Measurements from ENCODE around the gene LRBA.

The LRBA gene

GRCh38 chr4:150948710-150949109 is 66.4 kb downstream of the LRBA start:
- no peak for DNase-seq (ENCODE audit: low read depth)
- TF ChIP-seq CTCF (IDR thresholded peaks at IDR 0.05; ENCODE audit: control insufficient read depth, insufficient read depth, low read depth, low read length, missing control alignments) = no peak

GRCh38 chr4:150948074-150948473 is 67.0 kb downstream of the LRBA start:
- H3K4me3 ChIP-seq (ENCODE audit: control insufficient read depth, low read depth, low read length) = no peak overlapping the region
- no peak for TF ChIP-seq CTCF (IDR thresholded peaks at IDR 0.05; ENCODE audit: control insufficient read depth, insufficient read depth, low read depth, low read length, missing control alignments)
- no peak for DNase-seq (ENCODE audit: low read depth)

More at GRCh38 chr4:150948710-150949109, 66.4 kb downstream of the LRBA start:
- no peak overlapping the region for H3K4me3 ChIP-seq (ENCODE audit: control insufficient read depth, low read depth, low read length)

GRCh38 chr4:150944660-150945059 is 70.4 kb downstream of the LRBA start:
- no peak for DNase-seq (ENCODE audit: low read depth)
- no peak for TF ChIP-seq CTCF (IDR thresholded peaks at IDR 0.05; ENCODE audit: control insufficient read depth, insufficient read depth, low read depth, low read length, missing control alignments)
- H3K4me3 ChIP-seq (ENCODE audit: control insufficient read depth, low read depth, low read length) = no peak overlapping the region

GRCh38 chr4:150943818-150944217 is 71.3 kb downstream of the LRBA start:
- TF ChIP-seq CTCF (IDR thresholded peaks at IDR 0.05; ENCODE audit: control insufficient read depth, insufficient read depth, low read depth, low read length, missing control alignments) = no peak
- no peak for DNase-seq (ENCODE audit: low read depth)
- no peak overlapping the region for H3K4me3 ChIP-seq (ENCODE audit: control insufficient read depth, low read depth, low read length)

- TF ChIP-seq CTCF (IDR thresholded peaks at IDR 0.05; ENCODE audit: control insufficient read depth, insufficient read depth, low read depth, low read length, missing control alignments) = no peak
Observed at GRCh38 chr4:150943126-150943525, 72.0 kb downstream of the LRBA start.

GRCh38 chr4:150942539-150942938 is 72.5 kb downstream of the LRBA start:
- TF ChIP-seq CTCF (IDR thresholded peaks at IDR 0.05; ENCODE audit: control insufficient read depth, insufficient read depth, low read depth, low read length, missing control alignments) = no peak
- no peak for DNase-seq (ENCODE audit: low read depth)
- no peak overlapping the region for H3K4me3 ChIP-seq (ENCODE audit: control insufficient read depth, low read depth, low read length)

More at GRCh38 chr4:150943126-150943525, 72.0 kb downstream of the LRBA start:
- no peak overlapping the region for H3K4me3 ChIP-seq (ENCODE audit: control insufficient read depth, low read depth, low read length)
- DNase-seq (ENCODE audit: low read depth) = no peak

- H3K4me3 ChIP-seq (ENCODE audit: control insufficient read depth, low read depth, low read length) = no peak overlapping the region
- no peak for TF ChIP-seq CTCF (IDR thresholded peaks at IDR 0.05; ENCODE audit: control insufficient read depth, insufficient read depth, low read depth, low read length, missing control alignments)
- DNase-seq (ENCODE audit: low read depth) = no peak
Observed at GRCh38 chr4:150940123-150940522, 75.0 kb downstream of the LRBA start.
